Measurements from ENCODE around the gene SLC18A2. TPM values are rescaled to one million over a fixed set of nuclear protein-coding genes. Genes with fewer than 3 reads are reported as not detected.

SLC18A2 gene
- total RNA-seq, 1 experiment from 2014 or later, result not detected

- CTCF ChIA-PET, result no interaction called here
Observed at GRCh38 chr10:117256910-117257309, 16.0 kb downstream of the SLC18A2 start.

GRCh38 chr10:117257721-117258120, 16.8 kb downstream of the SLC18A2 start:
- Mint-ChIP-seq H3K4me3 (ENCODE audit: low read depth, unreplicated experiment) (no peak overlapping the region), H3K27me3 (ENCODE audit: unreplicated experiment) (peaks cover 58% of the 10 kb centered on the region)

More at GRCh38 chr10:117256910-117257309, 16.0 kb downstream of the SLC18A2 start:
- Mint-ChIP-seq H3K36me3 (ENCODE audit: insufficient read depth, unreplicated experiment) (no peaks in the 10 kb centered on the region), H3K4me3 (ENCODE audit: low read depth, unreplicated experiment) (no peak overlapping the region), H3K9me3 (ENCODE audit: low read depth, unreplicated experiment) (no peaks in the 10 kb centered on the region), H3K4me1 (ENCODE audit: low read depth, unreplicated experiment) (no peaks in the 10 kb centered on the region), H3K27me3 (ENCODE audit: unreplicated experiment) (peaks cover 63% of the 10 kb centered on the region), H3K27ac (ENCODE audit: unreplicated experiment) (no peak overlapping the region)
- TF ChIP-seq, protein P1, sequence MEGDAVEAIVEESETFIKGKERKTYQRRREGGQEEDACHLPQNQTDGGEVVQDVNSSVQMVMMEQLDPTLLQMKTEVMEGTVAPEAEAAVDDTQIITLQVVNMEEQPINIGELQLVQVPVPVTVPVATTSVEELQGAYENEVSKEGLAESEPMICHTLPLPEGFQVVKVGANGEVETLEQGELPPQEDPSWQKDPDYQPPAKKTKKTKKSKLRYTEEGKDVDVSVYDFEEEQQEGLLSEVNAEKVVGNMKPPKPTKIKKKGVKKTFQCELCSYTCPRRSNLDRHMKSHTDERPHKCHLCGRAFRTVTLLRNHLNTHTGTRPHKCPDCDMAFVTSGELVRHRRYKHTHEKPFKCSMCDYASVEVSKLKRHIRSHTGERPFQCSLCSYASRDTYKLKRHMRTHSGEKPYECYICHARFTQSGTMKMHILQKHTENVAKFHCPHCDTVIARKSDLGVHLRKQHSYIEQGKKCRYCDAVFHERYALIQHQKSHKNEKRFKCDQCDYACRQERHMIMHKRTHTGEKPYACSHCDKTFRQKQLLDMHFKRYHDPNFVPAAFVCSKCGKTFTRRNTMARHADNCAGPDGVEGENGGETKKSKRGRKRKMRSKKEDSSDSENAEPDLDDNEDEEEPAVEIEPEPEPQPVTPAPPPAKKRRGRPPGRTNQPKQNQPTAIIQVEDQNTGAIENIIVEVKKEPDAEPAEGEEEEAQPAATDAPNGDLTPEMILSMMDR (IDR thresholded peaks at IDR 0.05; ENCODE audit: unreplicated experiment), result no peak
- no peak for DNase-seq
- intact Hi-C loops (cut with micrococcal nuclease; ENCODE audit: unreplicated experiment), result no loop called here
- BruUV-seq (replicated peaks), result no TSS peak

GRCh38 chr10:117259279-117259678, 18.4 kb downstream of the SLC18A2 start:
- H3K9me3 Mint-ChIP-seq (ENCODE audit: low read depth, unreplicated experiment), result no peaks in the 10 kb centered on the region
- CTCF ChIA-PET, result no interaction called here
- peaks cover 42% of the 10 kb centered on the region for H3K27me3 Mint-ChIP-seq (ENCODE audit: unreplicated experiment)
- no TSS peak for BruUV-seq (replicated peaks)
- DNase-seq, result no peak
- no peak overlapping the region for H3K27ac Mint-ChIP-seq (ENCODE audit: unreplicated experiment)
- H3K4me1 Mint-ChIP-seq (ENCODE audit: low read depth, unreplicated experiment), result no peaks in the 10 kb centered on the region
- intact Hi-C loops (cut with micrococcal nuclease; ENCODE audit: unreplicated experiment), result no loop called here
- TF ChIP-seq, protein P1 (IDR thresholded peaks at IDR 0.05; ENCODE audit: unreplicated experiment), result no peak
- no peak overlapping the region for H3K4me3 Mint-ChIP-seq (ENCODE audit: low read depth, unreplicated experiment)
- no peaks in the 10 kb centered on the region for H3K36me3 Mint-ChIP-seq (ENCODE audit: insufficient read depth, unreplicated experiment)

More at GRCh38 chr10:117257721-117258120, 16.8 kb downstream of the SLC18A2 start:
- no peak for DNase-seq
- H3K9me3 Mint-ChIP-seq (ENCODE audit: low read depth, unreplicated experiment), result no peaks in the 10 kb centered on the region
- H3K4me1 Mint-ChIP-seq (ENCODE audit: low read depth, unreplicated experiment), result no peaks in the 10 kb centered on the region
- TF ChIP-seq, protein P1 (IDR thresholded peaks at IDR 0.05; ENCODE audit: unreplicated experiment), result no peak
- intact Hi-C loops (cut with micrococcal nuclease; ENCODE audit: unreplicated experiment), result no loop called here
- no peak overlapping the region for H3K27ac Mint-ChIP-seq (ENCODE audit: unreplicated experiment)
- CTCF ChIA-PET, result no interaction called here
- no TSS peak for BruUV-seq (replicated peaks)
- no peaks in the 10 kb centered on the region for H3K36me3 Mint-ChIP-seq (ENCODE audit: insufficient read depth, unreplicated experiment)

GRCh38 chr10:117260084-117260483, 19.2 kb downstream of the SLC18A2 start:
- DNase-seq, result no peak
- Mint-ChIP-seq H3K27me3 (ENCODE audit: unreplicated experiment) (peaks cover 34% of the 10 kb centered on the region), H3K9me3 (ENCODE audit: low read depth, unreplicated experiment) (no peaks in the 10 kb centered on the region), H3K36me3 (ENCODE audit: insufficient read depth, unreplicated experiment) (no peaks in the 10 kb centered on the region), H3K4me1 (ENCODE audit: low read depth, unreplicated experiment) (no peaks in the 10 kb centered on the region), H3K27ac (ENCODE audit: unreplicated experiment) (no peak overlapping the region), H3K4me3 (ENCODE audit: low read depth, unreplicated experiment) (no peak overlapping the region)
- intact Hi-C loops (cut with micrococcal nuclease; ENCODE audit: unreplicated experiment), result no loop called here
- TF ChIP-seq, protein P1 (IDR thresholded peaks at IDR 0.05; ENCODE audit: unreplicated experiment), result no peak
- BruUV-seq (replicated peaks), result no TSS peak
- CTCF ChIA-PET, result no interaction called here

Data from Calu3 (cell line).